ENCODE measurements around the gene TRIOBP. TPM values are rescaled to one million over a fixed set of nuclear protein-coding genes. Genes with fewer than 3 reads are reported as not detected.

TRIOBP gene
- total and polyA plus RNA-seq, 2 of the 4 experiments (the other 2 are of a cell fraction), result 46.4 to 69.8 TPM

GRCh38 chr22:37664249-37665101 is 32.4 kb upstream of the TRIOBP start (continued):
- TF ChIP-seq USF2 (IDR thresholded peaks at IDR 0.05; ENCODE audit: low read depth, low read length), result no peak
- no peak for TF ChIP-seq CHD1 (IDR thresholded peaks at IDR 0.05; ENCODE audit: low read depth, low read length)
- TF ChIP-seq RFX5 (IDR thresholded peaks at IDR 0.05; ENCODE audit: low read depth, low read length), result no peak
- TF ChIP-seq RAD21 (IDR thresholded peaks at IDR 0.05; ENCODE audit: low read length), result no peak
- TF ChIP-seq FOS (IDR thresholded peaks at IDR 0.05; ENCODE audit: low read depth, low read length), result no peak
- TF ChIP-seq BHLHE40 (IDR thresholded peaks at IDR 0.05; ENCODE audit: low read depth, low read length), result no peak

All from IMR-90 (cell line).